GM21447 (cell line): Measurements from ENCODE around the gene CDH20.
A peak's percentile ranks its signal among the peaks of the same experiment; 100 is the strongest.

Experiments used
- ATAC-seq: cut with Tn5 transposase; IDR thresholded peaks from one replicate; pipeline ENCODE4 v1.9.1; 2021; ENCODE audit not compliant: unreplicated experiment

CDH20 gene

GRCh38 chr18:61572084-61572655, 238.9 kb downstream of the CDH20 start:
- ATAC-seq: no peak

- no peak for ATAC-seq
Observed at GRCh38 chr18:61572871-61573270, 239.6 kb downstream of the CDH20 start.

GRCh38 chr18:61574665-61575064, 241.4 kb downstream of the CDH20 start:
- ATAC-seq: no peak

- no peak for ATAC-seq
Observed at GRCh38 chr18:61575419-61575818, 242.2 kb downstream of the CDH20 start.

GRCh38 chr18:61578846-61579245, 245.6 kb downstream of the CDH20 start:
- no peak for ATAC-seq

- no peak for ATAC-seq
Observed at GRCh38 chr18:61579581-61579980, 246.4 kb downstream of the CDH20 start.

GRCh38 chr18:61580046-61580445, 246.8 kb downstream of the CDH20 start:
- ATAC-seq: no peak

- ATAC-seq: peak; percentile 94
Observed at GRCh38 chr18:61581578-61582201, 248.5 kb downstream of the CDH20 start.

GRCh38 chr18:61582202-61582710, 249.0 kb downstream of the CDH20 start:
- ATAC-seq: no peak

- no peak for ATAC-seq
Observed at GRCh38 chr18:61583548-61583947, 250.3 kb downstream of the CDH20 start.

GRCh38 chr18:61587865-61588264, 254.6 kb downstream of the CDH20 start:
- ATAC-seq: no peak

- ATAC-seq: no peak
Observed at GRCh38 chr18:61589053-61589723, 256.0 kb downstream of the CDH20 start.

GRCh38 chr18:61589724-61590065, 256.5 kb downstream of the CDH20 start:
- ATAC-seq: no peak

GRCh38 chr18:61591253-61591652, 258.0 kb downstream of the CDH20 start:
- ATAC-seq: no peak

- no peak for ATAC-seq
Observed at GRCh38 chr18:61595615-61596251, 262.5 kb downstream of the CDH20 start.

- ATAC-seq: no peak
Observed at GRCh38 chr18:61596296-61596695, 263.1 kb downstream of the CDH20 start.

GRCh38 chr18:61597316-61597715, 264.1 kb downstream of the CDH20 start:
- no peak for ATAC-seq

- no peak for ATAC-seq
Observed at GRCh38 chr18:61600422-61600821, 267.2 kb downstream of the CDH20 start.

- ATAC-seq: no peak
Observed at GRCh38 chr18:61602836-61603235, 269.6 kb downstream of the CDH20 start.
